Measurements from ENCODE around the gene GRB10. TPM values are rescaled to one million over a fixed set of nuclear protein-coding genes. Genes with fewer than 3 reads are reported as not detected.

The GRB10 gene
- total RNA-seq, 2 donors from 2014 or later = 10.3 to 15.1 TPM

DNA sequence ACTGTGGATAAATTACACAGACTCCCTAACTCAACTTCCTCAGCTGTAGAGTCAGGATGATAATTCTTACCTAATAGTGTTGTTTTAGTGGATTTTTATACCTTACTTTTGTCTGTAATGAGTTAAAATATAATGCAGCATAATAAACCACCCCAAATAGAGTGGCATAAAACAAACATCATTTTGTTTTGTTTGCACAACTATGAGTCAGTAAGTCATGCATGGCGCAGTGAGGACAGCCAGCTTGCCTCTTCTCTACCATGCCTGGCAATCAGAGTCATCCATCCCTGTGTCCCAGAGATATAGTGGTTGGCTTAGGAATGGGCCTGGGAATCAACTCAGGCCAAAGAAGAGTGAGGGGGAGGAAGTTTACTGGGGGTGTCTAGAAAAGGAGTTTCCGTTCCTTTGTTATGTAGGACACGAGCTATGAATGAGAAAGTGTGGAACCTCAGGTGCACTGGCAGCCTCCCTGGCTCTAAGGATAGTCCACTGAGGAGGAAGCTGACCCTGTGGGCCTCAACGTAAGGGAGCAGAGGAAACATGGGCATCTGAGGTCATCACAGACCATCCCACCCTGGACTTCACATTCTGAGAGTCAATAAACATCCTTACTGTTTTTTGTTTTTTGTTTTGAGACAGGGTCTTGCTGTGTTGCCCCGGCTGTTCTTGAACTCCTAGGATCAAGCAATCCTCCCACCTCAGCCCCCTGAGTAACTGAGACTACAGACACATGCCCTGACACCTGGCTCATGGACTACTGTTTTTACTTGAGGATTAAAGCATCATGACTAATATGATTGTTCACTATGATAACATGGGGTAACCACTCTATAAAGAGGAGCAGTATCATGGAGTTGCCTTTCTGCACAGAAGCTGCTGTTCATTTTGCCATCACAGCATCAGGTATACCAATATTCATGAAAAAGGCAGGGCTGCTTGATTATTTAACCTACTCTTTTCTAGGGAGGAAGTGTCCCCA lies 21.0 kb upstream of the GRB10 start:
- no peaks in the 10 kb centered on the region for H3K27me3 ChIP-seq
- no peaks in the 10 kb centered on the region for H3K9me3 ChIP-seq
- no peaks in the 10 kb centered on the region for H3K4me1 ChIP-seq
- no peak for TF ChIP-seq CTCF (IDR thresholded peaks at IDR 0.05)
- H3K27ac ChIP-seq = no peak overlapping the region
- intact Hi-C loops (cut with DNase I) = no loop called here
- H3K4me3 ChIP-seq = no peak overlapping the region
- H3K36me3 ChIP-seq = no peaks in the 10 kb centered on the region
- no peak overlapping the region for H3K9ac ChIP-seq (ENCODE audit: low read depth in 2 of 2, low read length in 2 of 2)
- no peak for DNase-seq

DNA sequence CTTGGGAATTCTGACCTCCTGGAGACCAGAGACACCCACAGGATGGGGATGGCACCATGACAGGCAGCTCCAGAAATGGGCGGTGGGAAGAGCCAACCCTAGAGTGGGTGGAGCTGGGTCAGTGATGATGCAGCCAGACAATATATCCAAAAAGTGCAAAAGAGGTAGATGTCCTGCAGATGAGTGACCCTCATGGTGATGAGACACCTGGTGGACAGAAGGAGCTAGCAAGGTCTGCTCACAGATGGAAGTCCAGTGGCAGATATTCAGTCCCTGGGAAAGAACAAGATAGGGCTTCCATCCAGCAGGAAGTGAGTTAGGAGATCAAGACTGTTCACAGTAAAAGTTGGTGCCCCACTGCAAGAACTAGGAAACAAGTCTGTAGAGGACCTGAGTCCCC lies 19.2 kb upstream of the GRB10 start:
- intact Hi-C loops (cut with DNase I) = no loop called here
- no peak for TF ChIP-seq CTCF (IDR thresholded peaks at IDR 0.05)
- Histone ChIP-seq H3K27ac (no peak overlapping the region), H3K9me3 (no peaks in the 10 kb centered on the region), H3K4me1 (no peaks in the 10 kb centered on the region), H3K27me3 (no peaks in the 10 kb centered on the region), H3K4me3 (no peak overlapping the region), H3K36me3 (no peaks in the 10 kb centered on the region), H3K9ac (ENCODE audit: low read depth in 2 of 2, low read length in 2 of 2) (no peak overlapping the region)
- no peak for DNase-seq

GRCh38 chr7:50799873-50800272 lies 17.2 kb upstream of the GRB10 start:
- TF ChIP-seq CTCF (IDR thresholded peaks at IDR 0.05) = no peak
- no peaks in the 10 kb centered on the region for H3K9me3 ChIP-seq
- intact Hi-C loops (cut with DNase I) = loop anchor here (10.0 kb wide), 1 partner anchor 265 kb away; no protein-coding TSS in a partner anchor
- H3K9ac ChIP-seq (ENCODE audit: low read depth in 2 of 2, low read length in 2 of 2) = no peak overlapping the region
- no peak overlapping the region for H3K4me3 ChIP-seq
- no peaks in the 10 kb centered on the region for H3K36me3 ChIP-seq
- H3K27me3 ChIP-seq = no peaks in the 10 kb centered on the region
- DNase-seq = no peak
- no peak overlapping the region for H3K27ac ChIP-seq
- H3K4me1 ChIP-seq = no peaks in the 10 kb centered on the region

GRCh38 chr7:50798126-50798525 lies 15.4 kb upstream of the GRB10 start:
- H3K27ac ChIP-seq = no peak overlapping the region
- intact Hi-C loops (cut with DNase I) = loop anchor here (10.0 kb wide), 1 partner anchor 267 kb away; no protein-coding TSS in a partner anchor
- no peak overlapping the region for H3K9ac ChIP-seq (ENCODE audit: low read depth in 2 of 2, low read length in 2 of 2)

DNA sequence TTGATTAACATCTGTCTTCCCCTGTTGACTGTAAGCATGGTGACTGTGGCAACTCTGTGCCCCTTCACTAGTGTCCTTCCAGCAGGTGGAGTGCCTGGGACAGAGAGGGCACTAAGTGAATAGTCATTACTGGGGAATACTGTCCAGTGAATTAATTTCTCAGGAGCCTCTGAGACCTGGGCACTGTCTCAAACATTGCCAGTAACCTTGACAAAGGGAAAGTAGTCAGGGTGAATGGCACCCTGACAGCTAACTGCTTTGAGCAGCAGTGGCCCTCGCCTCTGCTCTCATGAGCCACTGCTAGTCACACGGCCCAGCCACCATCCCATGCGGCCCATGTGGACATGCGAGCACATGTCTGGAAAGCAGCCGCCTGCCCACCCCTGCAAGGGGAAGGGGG lies 13.1 kb upstream of the GRB10 start:
- H3K9ac ChIP-seq (ENCODE audit: low read depth in 2 of 2, low read length in 2 of 2) = no peak overlapping the region
- TF ChIP-seq CTCF (IDR thresholded peaks at IDR 0.05) = no peak
- H3K27ac ChIP-seq = no peak overlapping the region
- H3K27me3 ChIP-seq = peaks cover 6% of the 10 kb centered on the region
- no peaks in the 10 kb centered on the region for H3K9me3 ChIP-seq
- intact Hi-C loops (cut with DNase I) = loop anchor here (10.0 kb wide), 1 partner anchor 269 kb away; no protein-coding TSS in a partner anchor
- peaks cover 4% of the 10 kb centered on the region for H3K4me1 ChIP-seq
- no peak for DNase-seq
- H3K4me3 ChIP-seq = no peak overlapping the region
- no peaks in the 10 kb centered on the region for H3K36me3 ChIP-seq

More at GRCh38 chr7:50798126-50798525, 15.4 kb upstream of the GRB10 start:
- no peak for TF ChIP-seq CTCF (IDR thresholded peaks at IDR 0.05)
- H3K36me3 ChIP-seq = no peaks in the 10 kb centered on the region
- no peak overlapping the region for H3K4me3 ChIP-seq
- no peaks in the 10 kb centered on the region for H3K27me3 ChIP-seq
- H3K4me1 ChIP-seq = no peaks in the 10 kb centered on the region
- DNase-seq = no peak
- H3K9me3 ChIP-seq = no peaks in the 10 kb centered on the region

All from colonic mucosa (tissue), 4 donors.